ENCODE measurements around the gene HIPK3. TPM values are rescaled to one million over a fixed set of nuclear protein-coding genes. Genes with fewer than 3 reads are reported as not detected.
A peak's percentile ranks its signal among the peaks of the same experiment; 100 is the strongest.

Gene HIPK3
- total RNA-seq, 1 experiment from 2014 or later: 58.6 TPM

DNA sequence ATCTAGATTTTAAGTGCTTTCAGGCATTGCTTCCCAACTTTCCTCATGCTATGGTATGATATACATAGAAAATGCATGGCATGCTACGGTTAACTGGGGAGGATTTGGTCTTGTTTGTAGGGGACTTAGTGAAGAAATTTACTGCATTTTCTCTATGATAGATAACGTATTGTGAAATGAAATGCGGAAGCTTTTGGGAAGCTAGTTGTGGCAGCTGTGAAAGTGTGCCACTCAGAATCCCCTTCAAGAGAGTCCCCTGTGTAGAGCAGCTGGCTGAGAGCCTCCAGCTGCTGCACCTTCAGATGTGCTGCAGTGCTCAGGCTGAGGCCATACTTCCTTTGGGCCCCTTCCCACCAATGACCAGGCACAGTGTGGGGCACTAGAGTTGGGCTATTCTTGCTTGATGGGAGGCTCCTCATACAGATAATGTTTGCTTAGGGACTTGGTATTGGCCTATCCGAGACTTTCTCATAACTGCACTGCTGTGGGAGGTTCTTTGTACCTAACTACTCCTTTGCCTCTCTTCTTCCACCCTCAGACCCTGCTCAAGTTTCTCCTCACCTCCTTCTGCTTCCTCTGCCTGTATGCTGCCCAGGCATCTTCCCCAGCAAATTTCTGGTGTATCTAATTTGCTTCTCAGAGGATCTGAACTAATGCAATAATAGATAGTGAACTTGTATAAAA, 67.3 kb downstream of the HIPK3 start:
- Histone ChIP-seq H3K9me3 (replicated peaks) (no peaks in the 10 kb centered on the region), H3K4me1 (replicated peaks) (peaks cover 4% of the 10 kb centered on the region; the same call in 1 of the 2 replicates), H3K4me3 (no peak overlapping the region), H3K27me3 (replicated peaks) (no peaks in the 10 kb centered on the region), H3K36me3 (no peaks in the 10 kb centered on the region; the same call in 1 of the 2 replicates), H3K27ac (no peak overlapping the region)
- DNase-seq (ENCODE audit: low read depth in 1 of 2, low spot score in 2 of 2): no peak

GRCh38 chr11:33325451-33325850, 68.3 kb downstream of the HIPK3 start:
- Histone ChIP-seq H3K9me3 (replicated peaks) (no peaks in the 10 kb centered on the region), H3K4me1 (replicated peaks) (0 out of 2 replicates have a peak, but pooled peaks cover 4% of the 10 kb centered on the region), H3K4me3 (no peak overlapping the region), H3K27me3 (replicated peaks) (no peaks in the 10 kb centered on the region), H3K36me3 (peaks cover 7% of the 10 kb centered on the region; the same call in 1 of the 2 replicates), H3K27ac (no peak overlapping the region)
- DNase-seq (ENCODE audit: low read depth in 1 of 2, low spot score in 2 of 2): no peak

DNA sequence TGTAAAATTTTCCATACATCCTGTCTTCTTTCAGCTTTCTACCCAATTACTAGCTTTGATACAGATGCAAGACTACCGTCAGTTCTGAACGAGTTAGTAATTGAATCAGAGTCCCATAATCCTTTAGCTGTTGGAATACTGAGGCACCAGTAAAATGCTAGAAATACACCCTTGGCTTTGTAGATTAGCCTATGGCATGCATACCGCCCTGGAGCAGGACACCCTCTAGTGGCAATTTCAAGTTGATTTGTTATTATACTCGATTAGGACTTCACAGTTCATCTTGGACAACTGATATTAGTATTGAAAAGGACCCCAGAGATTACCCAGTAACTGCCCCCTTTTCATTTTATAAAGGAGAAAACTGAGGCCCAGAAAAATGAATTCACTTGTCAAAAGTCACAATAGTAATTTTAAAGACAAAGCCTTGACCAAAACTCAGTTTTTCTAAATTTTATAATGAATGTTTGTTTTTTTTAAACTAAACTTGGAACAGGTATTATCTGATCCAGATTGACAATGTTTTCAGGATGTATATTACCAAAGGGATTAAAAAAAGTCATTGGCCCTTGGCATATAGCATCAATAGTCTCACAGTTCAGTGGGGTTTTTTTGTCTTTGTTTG, 72.6 kb downstream of the HIPK3 start:
- Histone ChIP-seq H3K4me3 (no peak overlapping the region), H3K27me3 (replicated peaks) (no peaks in the 10 kb centered on the region), H3K27ac (no peak overlapping the region), H3K36me3 (peaks cover 16% of the 10 kb centered on the region), H3K9me3 (replicated peaks) (no peaks in the 10 kb centered on the region), H3K4me1 (replicated peaks) (no peaks in the 10 kb centered on the region)
- peak in 1 of 2 experiments; percentile 28 for DNase-seq (ENCODE audit: low read depth in 1 of 2, low spot score in 2 of 2)

DNA sequence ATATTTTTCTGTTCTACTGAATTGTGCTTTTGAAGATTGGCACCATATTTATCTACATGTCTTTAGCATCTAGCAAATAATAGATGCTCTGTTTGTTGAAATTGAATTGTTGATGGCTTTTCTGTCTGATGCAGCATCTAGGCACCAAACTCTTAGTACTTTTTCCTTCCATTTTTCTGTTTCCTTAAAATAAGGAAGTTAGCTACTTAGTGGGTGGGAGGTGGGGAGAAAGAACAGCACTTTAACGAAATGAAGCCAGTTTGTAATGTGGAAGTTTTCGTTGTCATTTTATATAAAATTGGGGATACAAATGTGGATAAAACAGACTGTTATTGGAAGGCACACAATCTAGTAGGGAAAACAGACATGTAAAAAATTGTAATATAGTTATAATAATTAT, 76.6 kb downstream of the HIPK3 start:
- Histone ChIP-seq H3K27me3 (replicated peaks) (no peaks in the 10 kb centered on the region), H3K27ac (no peak overlapping the region), H3K4me3 (no peak overlapping the region), H3K4me1 (replicated peaks) (no peaks in the 10 kb centered on the region), H3K36me3 (peaks cover 20% of the 10 kb centered on the region), H3K9me3 (replicated peaks) (no peaks in the 10 kb centered on the region)
- no peak for DNase-seq (ENCODE audit: low read depth in 1 of 2, low spot score in 2 of 2)

GRCh38 chr11:33334627-33335026, 77.4 kb downstream of the HIPK3 start:
- Histone ChIP-seq H3K36me3 (peaks cover 27% of the 10 kb centered on the region), H3K27me3 (replicated peaks) (no peaks in the 10 kb centered on the region), H3K4me3 (no peak overlapping the region), H3K9me3 (replicated peaks) (no peaks in the 10 kb centered on the region), H3K4me1 (replicated peaks) (no peaks in the 10 kb centered on the region), H3K27ac (no peak overlapping the region)
- no peak for DNase-seq (ENCODE audit: low read depth in 1 of 2, low spot score in 2 of 2)

DNA sequence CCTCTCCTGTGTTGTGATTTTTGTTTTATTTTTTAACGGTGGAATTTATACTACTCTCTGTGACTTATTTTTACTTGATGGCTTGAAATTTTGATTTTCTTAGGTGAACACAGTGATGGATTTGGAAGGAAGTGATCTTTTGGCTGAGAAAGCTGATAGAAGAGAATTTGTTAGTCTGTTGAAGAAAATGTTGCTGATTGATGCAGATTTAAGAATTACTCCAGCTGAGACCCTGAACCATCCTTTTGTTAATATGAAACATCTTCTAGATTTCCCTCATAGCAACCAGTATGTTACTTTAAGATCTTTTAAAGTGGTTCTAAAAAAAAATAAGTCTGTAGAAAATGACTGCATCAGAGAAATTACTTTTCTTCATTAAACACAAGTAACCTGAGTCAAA, 82.1 kb downstream of the HIPK3 start:
- DNase-seq (ENCODE audit: low read depth in 1 of 2, low spot score in 2 of 2): no peak
- Histone ChIP-seq H3K27me3 (replicated peaks) (no peaks in the 10 kb centered on the region), H3K36me3 (peaks cover 40% of the 10 kb centered on the region), H3K4me1 (replicated peaks) (no peaks in the 10 kb centered on the region), H3K27ac (no peak overlapping the region), H3K9me3 (replicated peaks) (no peaks in the 10 kb centered on the region), H3K4me3 (no peak overlapping the region)

GRCh38 chr11:33344611-33345010, 87.4 kb downstream of the HIPK3 start:
- Histone ChIP-seq H3K4me3 (no peak overlapping the region), H3K4me1 (replicated peaks) (no peaks in the 10 kb centered on the region), H3K9me3 (replicated peaks) (no peaks in the 10 kb centered on the region), H3K27ac (no peak overlapping the region), H3K27me3 (replicated peaks) (no peaks in the 10 kb centered on the region), H3K36me3 (peaks cover 67% of the 10 kb centered on the region)
- no peak for DNase-seq (ENCODE audit: low read depth in 1 of 2, low spot score in 2 of 2)

- H3K36me3 ChIP-seq: peaks cover 70% of the 10 kb centered on the region
- no peak for DNase-seq (ENCODE audit: low read depth in 1 of 2, low spot score in 2 of 2)
- no peaks in the 10 kb centered on the region for H3K27me3 ChIP-seq (replicated peaks)
- no peaks in the 10 kb centered on the region for H3K4me1 ChIP-seq (replicated peaks)
- no peaks in the 10 kb centered on the region for H3K9me3 ChIP-seq (replicated peaks)
- H3K4me3 ChIP-seq: no peak overlapping the region
- no peak overlapping the region for H3K27ac ChIP-seq
Measured at GRCh38 chr11:33347490-33348125, 90.4 kb downstream of the HIPK3 start.

DNA sequence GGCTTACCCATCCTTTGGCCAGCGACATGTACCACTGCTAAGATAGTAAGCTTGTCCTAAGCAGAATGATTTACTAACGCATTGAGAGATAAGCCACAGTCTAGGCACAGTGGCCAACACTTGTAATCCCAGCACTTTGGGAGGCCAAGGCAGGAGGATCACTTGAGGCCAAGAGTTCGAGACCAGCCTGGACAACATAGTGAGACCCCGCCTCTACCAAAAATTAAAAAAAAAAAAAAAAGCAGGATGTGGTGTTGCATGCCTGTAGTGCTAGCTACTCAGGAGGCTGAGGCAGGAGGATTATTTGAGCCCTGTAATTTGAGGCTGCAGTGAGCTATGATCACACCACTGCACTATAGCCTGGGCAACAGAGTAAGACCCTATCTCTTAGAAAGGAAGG, 93.1 kb downstream of the HIPK3 start:
- no peaks in the 10 kb centered on the region for H3K27me3 ChIP-seq (replicated peaks)
- no peaks in the 10 kb centered on the region for H3K9me3 ChIP-seq (replicated peaks)
- H3K36me3 ChIP-seq: peaks cover 71% of the 10 kb centered on the region
- H3K4me1 ChIP-seq (replicated peaks): no peaks in the 10 kb centered on the region
- DNase-seq (ENCODE audit: low read depth in 1 of 2, low spot score in 2 of 2): no peak
- H3K4me3 ChIP-seq: no peak overlapping the region
- no peak overlapping the region for H3K27ac ChIP-seq

DNA sequence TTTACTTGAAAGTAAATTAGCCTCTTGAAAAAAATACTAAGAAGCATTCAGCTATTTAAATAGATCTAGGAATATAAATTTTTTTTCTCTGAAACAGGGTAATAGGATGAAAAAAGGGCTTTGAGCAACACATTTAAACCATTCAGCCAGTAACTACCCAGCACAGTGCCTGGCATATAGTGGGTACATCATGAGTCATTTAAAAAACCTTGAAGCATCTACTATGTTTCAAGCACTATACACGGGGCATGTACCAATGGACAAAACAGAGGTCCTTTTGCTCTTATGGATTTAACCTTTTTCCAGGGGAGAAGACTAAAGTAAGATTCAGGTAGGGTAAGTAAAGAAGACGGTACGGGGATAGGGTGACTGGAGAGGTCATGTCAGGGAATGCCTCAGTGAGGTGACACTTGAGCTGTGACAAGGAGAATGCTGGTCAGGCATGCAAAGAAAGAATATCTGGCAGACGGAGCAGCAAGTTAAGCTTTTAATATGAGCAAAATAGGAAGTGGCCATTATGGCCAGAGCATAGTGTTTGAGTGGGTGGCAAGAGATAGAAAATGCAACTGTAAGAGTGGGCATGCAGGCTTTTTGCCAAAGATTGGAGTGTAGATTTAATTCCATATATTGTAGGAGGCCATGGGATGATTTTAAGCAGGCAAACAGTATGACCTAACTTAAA, 101.1 kb downstream of the HIPK3 start:
- Histone ChIP-seq H3K9me3 (replicated peaks) (no peaks in the 10 kb centered on the region), H3K36me3 (peaks cover 7% of the 10 kb centered on the region), H3K27me3 (replicated peaks) (no peaks in the 10 kb centered on the region; the same call in 1 of the 2 replicates), H3K4me1 (replicated peaks) (no peaks in the 10 kb centered on the region), H3K27ac (no peak overlapping the region), H3K4me3 (no peak overlapping the region)
- no peak for DNase-seq (ENCODE audit: low read depth in 1 of 2, low spot score in 2 of 2)

DNA sequence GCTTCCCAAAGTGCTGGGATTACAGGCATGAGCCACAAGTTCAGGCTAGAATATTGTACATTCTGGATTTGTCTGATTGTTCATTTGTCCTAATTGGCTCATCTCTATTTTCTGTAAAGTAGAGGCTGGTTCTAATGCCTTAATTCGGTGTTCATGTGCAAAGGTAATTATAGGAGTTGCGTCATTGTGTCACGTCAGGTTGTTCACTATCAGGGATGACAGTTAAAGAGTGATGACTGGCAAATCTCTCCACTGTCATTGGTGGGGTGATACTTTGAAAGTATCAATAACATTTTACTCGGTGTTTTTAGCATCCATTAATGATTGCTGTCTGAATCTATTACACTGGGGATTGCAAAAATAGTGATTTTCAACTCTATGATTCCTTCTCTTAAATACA, 103.5 kb downstream of the HIPK3 start:
- no peak for DNase-seq (ENCODE audit: low read depth in 1 of 2, low spot score in 2 of 2)
- Histone ChIP-seq H3K27ac (no peak overlapping the region), H3K9me3 (replicated peaks) (no peaks in the 10 kb centered on the region), H3K4me1 (replicated peaks) (no peaks in the 10 kb centered on the region), H3K36me3 (no peaks in the 10 kb centered on the region), H3K27me3 (replicated peaks) (peaks cover 3% of the 10 kb centered on the region; the same call in 1 of the 2 replicates), H3K4me3 (no peak overlapping the region)

DNA sequence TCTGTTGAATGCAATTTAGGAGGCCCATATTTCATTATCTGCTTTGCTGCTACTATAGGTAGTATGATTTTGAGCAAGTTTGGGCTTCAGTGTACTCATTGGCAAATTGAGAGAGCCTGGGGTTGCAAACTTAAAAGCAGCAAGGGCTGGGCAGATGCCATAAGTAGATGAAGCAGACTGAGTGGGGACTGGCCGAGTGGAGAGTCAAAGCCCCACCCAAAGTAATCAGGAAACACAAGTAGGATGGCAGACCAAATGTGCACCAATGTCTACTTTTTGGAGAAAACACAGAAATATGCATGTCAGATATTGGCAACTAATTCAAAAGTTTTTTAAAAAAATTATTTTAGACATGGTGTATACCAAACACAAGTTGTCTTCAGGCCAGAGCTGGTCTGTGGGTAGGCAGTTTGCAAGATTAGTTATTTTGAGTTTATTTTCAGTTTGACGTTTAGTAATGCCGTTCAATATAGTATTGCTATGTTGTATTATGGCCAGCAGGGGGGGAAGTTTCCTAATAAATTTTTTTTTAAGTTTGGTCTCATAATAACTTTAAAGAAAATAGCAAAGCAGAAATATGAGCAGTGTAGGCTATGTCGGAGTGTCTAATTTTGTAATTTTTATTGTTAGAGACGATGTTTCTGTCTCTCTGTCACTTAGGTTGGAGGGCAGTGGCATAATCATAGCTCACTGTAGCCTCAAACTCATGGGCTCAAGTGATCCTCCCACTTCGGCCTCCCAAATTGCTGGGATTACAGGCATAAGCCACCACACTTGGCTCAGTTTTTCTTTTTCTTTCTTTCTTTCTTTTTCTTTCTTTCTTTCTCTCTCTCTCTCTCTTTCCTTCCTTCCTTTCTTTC, 105.1 kb downstream of the HIPK3 start:
- H3K27ac ChIP-seq: no peak overlapping the region
- H3K36me3 ChIP-seq: no peaks in the 10 kb centered on the region
- H3K9me3 ChIP-seq (replicated peaks): no peaks in the 10 kb centered on the region
- H3K4me3 ChIP-seq: no peak overlapping the region
- H3K27me3 ChIP-seq (replicated peaks): peaks cover 3% of the 10 kb centered on the region; the same call in 1 of the 2 replicates
- no peaks in the 10 kb centered on the region for H3K4me1 ChIP-seq (replicated peaks)
- DNase-seq (ENCODE audit: low read depth in 1 of 2, low spot score in 2 of 2): peak in 1 of 2 experiments; percentile 43

DNA sequence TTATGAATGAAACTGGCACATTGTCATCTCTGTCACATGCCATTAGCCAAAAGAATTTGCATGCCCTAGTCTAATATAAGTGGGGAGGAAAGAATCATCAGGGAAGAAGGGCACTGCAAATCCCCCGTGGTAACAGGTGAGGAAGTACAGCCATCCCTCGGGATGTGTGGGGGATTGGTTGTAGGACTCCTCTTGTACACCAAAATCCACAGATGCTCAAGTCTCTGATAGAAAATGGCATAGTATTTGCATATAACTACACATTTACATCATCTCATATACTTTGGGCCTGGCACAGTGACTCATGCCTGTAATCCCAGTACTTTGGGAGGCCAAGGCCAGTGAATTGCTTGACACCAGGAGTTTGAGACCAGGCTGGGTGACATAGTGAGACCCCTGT, 109.7 kb downstream of the HIPK3 start:
- peaks cover 10% of the 10 kb centered on the region for H3K4me1 ChIP-seq (replicated peaks)
- DNase-seq (ENCODE audit: low read depth in 1 of 2, low spot score in 2 of 2): no peak
- H3K36me3 ChIP-seq: no peaks in the 10 kb centered on the region
- H3K4me3 ChIP-seq: no peak overlapping the region
- H3K9me3 ChIP-seq (replicated peaks): no peaks in the 10 kb centered on the region
- H3K27ac ChIP-seq: no peak overlapping the region
- 0 out of 2 replicates have a peak, but pooled peaks cover 3% of the 10 kb centered on the region for H3K27me3 ChIP-seq (replicated peaks)
